ENCODE measurements around the gene SLFN12. TPM values are rescaled to one million over a fixed set of nuclear protein-coding genes. Genes with fewer than 3 reads are reported as not detected.

The SLFN12 gene
- total RNA-seq, 1 experiment from 2014 or later = 12.7 TPM

DNA sequence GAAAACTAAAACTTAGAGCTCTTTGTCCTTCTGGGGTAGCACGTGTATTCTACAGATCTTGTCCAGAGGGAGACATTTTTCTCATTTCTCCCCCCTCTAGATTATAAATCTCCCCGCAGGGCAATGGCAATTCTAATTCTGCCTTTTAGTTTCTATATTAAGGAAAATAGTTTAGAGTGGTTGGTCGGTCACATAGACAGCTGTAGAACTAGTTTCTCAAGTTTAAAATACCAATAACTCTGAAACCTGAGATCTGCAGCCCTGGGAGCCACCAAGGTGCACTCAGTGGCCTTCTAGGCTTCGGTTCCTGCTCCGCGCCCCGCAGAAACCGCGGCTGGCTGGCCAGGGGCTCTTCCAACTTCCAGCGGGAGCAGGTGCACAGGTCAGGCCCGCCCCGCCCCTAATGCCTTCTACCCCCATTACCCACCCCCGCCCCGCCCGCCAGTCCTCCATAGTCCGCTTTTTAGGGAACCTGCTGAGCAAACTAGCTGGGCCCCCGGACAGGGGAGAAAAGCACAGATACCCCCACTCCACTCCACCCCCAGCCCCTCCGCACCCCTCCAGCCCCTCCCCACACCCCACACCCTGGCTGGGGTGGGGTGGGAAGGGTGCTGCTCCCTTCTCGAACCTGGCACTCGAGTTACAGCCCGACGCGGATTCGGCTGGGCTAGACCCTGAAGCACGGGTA lies 59.3 kb downstream of the SLFN12 start:
- no peak overlapping the region for H3K27ac Mint-ChIP-seq
- no peaks in the 10 kb centered on the region for H3K36me3 Mint-ChIP-seq
- H3K4me3 Mint-ChIP-seq = peak overlapping the region; percentile 74
- TF ChIP-seq KAT7 (CRISPR knock-in tag; IDR thresholded peaks at IDR 0.05; ENCODE audit: borderline replicate concordance) (no peak), SP1 (CRISPR knock-in tag; conservative IDR thresholded peaks at IDR 0.05) (no peak), CREM (CRISPR knock-in tag; IDR thresholded peaks at IDR 0.05) (no peak), ZNF138 (CRISPR knock-in tag; conservative IDR thresholded peaks at IDR 0.05) (no peak), MXD4 (CRISPR knock-in tag; IDR thresholded peaks at IDR 0.05; ENCODE audit: borderline replicate concordance) (no peak), ZNF396 (CRISPR knock-in tag; IDR thresholded peaks at IDR 0.05; ENCODE audit: borderline replicate concordance) (no peak), GTF2I (CRISPR knock-in tag; conservative IDR thresholded peaks at IDR 0.05) (no peak), SMAD4 (CRISPR knock-in tag; IDR thresholded peaks at IDR 0.05) (no peak)
- TF ChIP-seq, protein P1, sequence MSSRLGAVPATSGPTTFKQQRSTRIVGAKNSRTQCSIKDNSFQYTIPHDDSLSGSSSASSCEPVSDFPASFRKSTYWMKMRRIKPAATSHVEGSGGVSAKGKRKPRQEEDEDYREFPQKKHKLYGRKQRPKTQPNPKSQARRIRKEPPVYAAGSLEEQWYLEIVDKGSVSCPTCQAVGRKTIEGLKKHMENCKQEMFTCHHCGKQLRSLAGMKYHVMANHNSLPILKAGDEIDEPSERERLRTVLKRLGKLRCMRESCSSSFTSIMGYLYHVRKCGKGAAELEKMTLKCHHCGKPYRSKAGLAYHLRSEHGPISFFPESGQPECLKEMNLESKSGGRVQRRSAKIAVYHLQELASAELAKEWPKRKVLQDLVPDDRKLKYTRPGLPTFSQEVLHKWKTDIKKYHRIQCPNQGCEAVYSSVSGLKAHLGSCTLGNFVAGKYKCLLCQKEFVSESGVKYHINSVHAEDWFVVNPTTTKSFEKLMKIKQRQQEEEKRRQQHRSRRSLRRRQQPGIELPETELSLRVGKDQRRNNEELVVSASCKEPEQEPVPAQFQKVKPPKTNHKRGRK (CRISPR knock-in tag; IDR thresholded peaks at IDR 0.05; ENCODE audit: borderline replicate concordance) = no peak
- TF ChIP-seq, protein P2, sequence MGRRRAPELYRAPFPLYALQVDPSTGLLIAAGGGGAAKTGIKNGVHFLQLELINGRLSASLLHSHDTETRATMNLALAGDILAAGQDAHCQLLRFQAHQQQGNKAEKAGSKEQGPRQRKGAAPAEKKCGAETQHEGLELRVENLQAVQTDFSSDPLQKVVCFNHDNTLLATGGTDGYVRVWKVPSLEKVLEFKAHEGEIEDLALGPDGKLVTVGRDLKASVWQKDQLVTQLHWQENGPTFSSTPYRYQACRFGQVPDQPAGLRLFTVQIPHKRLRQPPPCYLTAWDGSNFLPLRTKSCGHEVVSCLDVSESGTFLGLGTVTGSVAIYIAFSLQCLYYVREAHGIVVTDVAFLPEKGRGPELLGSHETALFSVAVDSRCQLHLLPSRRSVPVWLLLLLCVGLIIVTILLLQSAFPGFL (CRISPR knock-in tag; IDR thresholded peaks at IDR 0.05; ENCODE audit: borderline replicate concordance) = no peak
- TF ChIP-seq, protein P3, sequence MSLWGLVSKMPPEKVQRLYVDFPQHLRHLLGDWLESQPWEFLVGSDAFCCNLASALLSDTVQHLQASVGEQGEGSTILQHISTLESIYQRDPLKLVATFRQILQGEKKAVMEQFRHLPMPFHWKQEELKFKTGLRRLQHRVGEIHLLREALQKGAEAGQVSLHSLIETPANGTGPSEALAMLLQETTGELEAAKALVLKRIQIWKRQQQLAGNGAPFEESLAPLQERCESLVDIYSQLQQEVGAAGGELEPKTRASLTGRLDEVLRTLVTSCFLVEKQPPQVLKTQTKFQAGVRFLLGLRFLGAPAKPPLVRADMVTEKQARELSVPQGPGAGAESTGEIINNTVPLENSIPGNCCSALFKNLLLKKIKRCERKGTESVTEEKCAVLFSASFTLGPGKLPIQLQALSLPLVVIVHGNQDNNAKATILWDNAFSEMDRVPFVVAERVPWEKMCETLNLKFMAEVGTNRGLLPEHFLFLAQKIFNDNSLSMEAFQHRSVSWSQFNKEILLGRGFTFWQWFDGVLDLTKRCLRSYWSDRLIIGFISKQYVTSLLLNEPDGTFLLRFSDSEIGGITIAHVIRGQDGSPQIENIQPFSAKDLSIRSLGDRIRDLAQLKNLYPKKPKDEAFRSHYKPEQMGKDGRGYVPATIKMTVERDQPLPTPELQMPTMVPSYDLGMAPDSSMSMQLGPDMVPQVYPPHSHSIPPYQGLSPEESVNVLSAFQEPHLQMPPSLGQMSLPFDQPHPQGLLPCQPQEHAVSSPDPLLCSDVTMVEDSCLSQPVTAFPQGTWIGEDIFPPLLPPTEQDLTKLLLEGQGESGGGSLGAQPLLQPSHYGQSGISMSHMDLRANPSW (CRISPR knock-in tag; conservative IDR thresholded peaks at IDR 0.05; ENCODE audit: low read depth) = no peak
- TF ChIP-seq, protein P4, sequence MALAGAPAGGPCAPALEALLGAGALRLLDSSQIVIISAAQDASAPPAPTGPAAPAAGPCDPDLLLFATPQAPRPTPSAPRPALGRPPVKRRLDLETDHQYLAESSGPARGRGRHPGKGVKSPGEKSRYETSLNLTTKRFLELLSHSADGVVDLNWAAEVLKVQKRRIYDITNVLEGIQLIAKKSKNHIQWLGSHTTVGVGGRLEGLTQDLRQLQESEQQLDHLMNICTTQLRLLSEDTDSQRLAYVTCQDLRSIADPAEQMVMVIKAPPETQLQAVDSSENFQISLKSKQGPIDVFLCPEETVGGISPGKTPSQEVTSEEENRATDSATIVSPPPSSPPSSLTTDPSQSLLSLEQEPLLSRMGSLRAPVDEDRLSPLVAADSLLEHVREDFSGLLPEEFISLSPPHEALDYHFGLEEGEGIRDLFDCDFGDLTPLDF (CRISPR knock-in tag; IDR thresholded peaks at IDR 0.05) = no peak
- TF ChIP-seq, protein P5, sequence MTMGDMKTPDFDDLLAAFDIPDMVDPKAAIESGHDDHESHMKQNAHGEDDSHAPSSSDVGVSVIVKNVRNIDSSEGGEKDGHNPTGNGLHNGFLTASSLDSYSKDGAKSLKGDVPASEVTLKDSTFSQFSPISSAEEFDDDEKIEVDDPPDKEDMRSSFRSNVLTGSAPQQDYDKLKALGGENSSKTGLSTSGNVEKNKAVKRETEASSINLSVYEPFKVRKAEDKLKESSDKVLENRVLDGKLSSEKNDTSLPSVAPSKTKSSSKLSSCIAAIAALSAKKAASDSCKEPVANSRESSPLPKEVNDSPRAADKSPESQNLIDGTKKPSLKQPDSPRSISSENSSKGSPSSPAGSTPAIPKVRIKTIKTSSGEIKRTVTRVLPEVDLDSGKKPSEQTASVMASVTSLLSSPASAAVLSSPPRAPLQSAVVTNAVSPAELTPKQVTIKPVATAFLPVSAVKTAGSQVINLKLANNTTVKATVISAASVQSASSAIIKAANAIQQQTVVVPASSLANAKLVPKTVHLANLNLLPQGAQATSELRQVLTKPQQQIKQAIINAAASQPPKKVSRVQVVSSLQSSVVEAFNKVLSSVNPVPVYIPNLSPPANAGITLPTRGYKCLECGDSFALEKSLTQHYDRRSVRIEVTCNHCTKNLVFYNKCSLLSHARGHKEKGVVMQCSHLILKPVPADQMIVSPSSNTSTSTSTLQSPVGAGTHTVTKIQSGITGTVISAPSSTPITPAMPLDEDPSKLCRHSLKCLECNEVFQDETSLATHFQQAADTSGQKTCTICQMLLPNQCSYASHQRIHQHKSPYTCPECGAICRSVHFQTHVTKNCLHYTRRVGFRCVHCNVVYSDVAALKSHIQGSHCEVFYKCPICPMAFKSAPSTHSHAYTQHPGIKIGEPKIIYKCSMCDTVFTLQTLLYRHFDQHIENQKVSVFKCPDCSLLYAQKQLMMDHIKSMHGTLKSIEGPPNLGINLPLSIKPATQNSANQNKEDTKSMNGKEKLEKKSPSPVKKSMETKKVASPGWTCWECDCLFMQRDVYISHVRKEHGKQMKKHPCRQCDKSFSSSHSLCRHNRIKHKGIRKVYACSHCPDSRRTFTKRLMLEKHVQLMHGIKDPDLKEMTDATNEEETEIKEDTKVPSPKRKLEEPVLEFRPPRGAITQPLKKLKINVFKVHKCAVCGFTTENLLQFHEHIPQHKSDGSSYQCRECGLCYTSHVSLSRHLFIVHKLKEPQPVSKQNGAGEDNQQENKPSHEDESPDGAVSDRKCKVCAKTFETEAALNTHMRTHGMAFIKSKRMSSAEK (CRISPR knock-in tag; IDR thresholded peaks at IDR 0.05; ENCODE audit: borderline replicate concordance) = no peak
- TF ChIP-seq, protein P6, sequence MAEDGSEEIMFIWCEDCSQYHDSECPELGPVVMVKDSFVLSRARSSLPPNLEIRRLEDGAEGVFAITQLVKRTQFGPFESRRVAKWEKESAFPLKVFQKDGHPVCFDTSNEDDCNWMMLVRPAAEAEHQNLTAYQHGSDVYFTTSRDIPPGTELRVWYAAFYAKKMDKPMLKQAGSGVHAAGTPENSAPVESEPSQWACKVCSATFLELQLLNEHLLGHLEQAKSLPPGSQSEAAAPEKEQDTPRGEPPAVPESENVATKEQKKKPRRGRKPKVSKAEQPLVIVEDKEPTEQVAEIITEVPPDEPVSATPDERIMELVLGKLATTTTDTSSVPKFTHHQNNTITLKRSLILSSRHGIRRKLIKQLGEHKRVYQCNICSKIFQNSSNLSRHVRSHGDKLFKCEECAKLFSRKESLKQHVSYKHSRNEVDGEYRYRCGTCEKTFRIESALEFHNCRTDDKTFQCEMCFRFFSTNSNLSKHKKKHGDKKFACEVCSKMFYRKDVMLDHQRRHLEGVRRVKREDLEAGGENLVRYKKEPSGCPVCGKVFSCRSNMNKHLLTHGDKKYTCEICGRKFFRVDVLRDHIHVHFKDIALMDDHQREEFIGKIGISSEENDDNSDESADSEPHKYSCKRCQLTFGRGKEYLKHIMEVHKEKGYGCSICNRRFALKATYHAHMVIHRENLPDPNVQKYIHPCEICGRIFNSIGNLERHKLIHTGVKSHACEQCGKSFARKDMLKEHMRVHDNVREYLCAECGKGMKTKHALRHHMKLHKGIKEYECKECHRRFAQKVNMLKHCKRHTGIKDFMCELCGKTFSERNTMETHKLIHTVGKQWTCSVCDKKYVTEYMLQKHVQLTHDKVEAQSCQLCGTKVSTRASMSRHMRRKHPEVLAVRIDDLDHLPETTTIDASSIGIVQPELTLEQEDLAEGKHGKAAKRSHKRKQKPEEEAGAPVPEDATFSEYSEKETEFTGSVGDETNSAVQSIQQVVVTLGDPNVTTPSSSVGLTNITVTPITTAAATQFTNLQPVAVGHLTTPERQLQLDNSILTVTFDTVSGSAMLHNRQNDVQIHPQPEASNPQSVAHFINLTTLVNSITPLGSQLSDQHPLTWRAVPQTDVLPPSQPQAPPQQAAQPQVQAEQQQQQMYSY (CRISPR knock-in tag; IDR thresholded peaks at IDR 0.05) = no peak
- TF ChIP-seq, protein P7, sequence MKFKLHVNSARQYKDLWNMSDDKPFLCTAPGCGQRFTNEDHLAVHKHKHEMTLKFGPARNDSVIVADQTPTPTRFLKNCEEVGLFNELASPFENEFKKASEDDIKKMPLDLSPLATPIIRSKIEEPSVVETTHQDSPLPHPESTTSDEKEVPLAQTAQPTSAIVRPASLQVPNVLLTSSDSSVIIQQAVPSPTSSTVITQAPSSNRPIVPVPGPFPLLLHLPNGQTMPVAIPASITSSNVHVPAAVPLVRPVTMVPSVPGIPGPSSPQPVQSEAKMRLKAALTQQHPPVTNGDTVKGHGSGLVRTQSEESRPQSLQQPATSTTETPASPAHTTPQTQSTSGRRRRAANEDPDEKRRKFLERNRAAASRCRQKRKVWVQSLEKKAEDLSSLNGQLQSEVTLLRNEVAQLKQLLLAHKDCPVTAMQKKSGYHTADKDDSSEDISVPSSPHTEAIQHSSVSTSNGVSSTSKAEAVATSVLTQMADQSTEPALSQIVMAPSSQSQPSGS (CRISPR knock-in tag; IDR thresholded peaks at IDR 0.05; ENCODE audit: borderline replicate concordance, low read depth) = no peak
- H3K27me3 Mint-ChIP-seq (ENCODE audit: low read depth) = peaks cover 98% of the 10 kb centered on the region
- peak; percentile 38 for ATAC-seq
- DNase-seq (ENCODE audit: low spot score) = peak; percentile 46
- POLR2A ChIA-PET = interaction anchor here (1.7 kb wide), 1 partner anchor 75 kb away, joined by 5 read pairs; the partner anchor contains the start of gene SLFN13
- CTCF ChIA-PET = interaction anchor here (1.0 to 1.8 kb wide), 2 partner anchors 61 to 130 kb away, joined by 3 to 4 read pairs; partner anchors contain the start of gene SLFN5
- H3K9me3 Mint-ChIP-seq = peaks cover 13% of the 10 kb centered on the region
- peaks cover 21% of the 10 kb centered on the region for H3K4me1 Mint-ChIP-seq
